D721Med (cell line): Measurements from ENCODE around the gene DPY19L1.
"Not testable (repeated sequence)": the region's sequence is repeated elsewhere in the genome, so short reads cannot be mapped to it uniquely, and the experiment has no call there.

ENCODE experiments used
- DNase-seq: peaks from one replicate; pipeline ENCODE4 v3.0.0; 2011; ENCODE audit warnings: low spot score; ENCODE audit not compliant: insufficient read length
- FAIRE-seq: peaks from 2 replicates; lab custom pipeline; 2011; peaks lifted over from hg19 to GRCh38; lab: Jason Lieb, UNC
- CTCF ChIP-seq: IDR thresholded peaks from 2 replicates; pipeline ENCODE4 v1.5.1; 2012; ENCODE audit warnings: mild to moderate bottlenecking, control low read depth; ENCODE audit not compliant: insufficient read depth; ENCODE audit errors: missing control alignments

The DPY19L1 gene

GRCh38 chr7:35037211-35037525 lies at the start of gene DPY19L1:
Gene DPY19L1 (minus strand): TSS chr7:35037485. CDS start chr7:35037394, 91 bp downstream.
- no peak for TF ChIP-seq CTCF
- DNase-seq, result no peak
- no peak for FAIRE-seq

GRCh38 chr7:35079517-35079916 lies 42.2 kb upstream of the DPY19L1 start:
- not testable (repeated sequence) for DNase-seq, FAIRE-seq

- not testable (repeated sequence) for DNase-seq
Measured at GRCh38 chr7:35074008-35074407, 36.7 kb upstream of the DPY19L1 start.

GRCh38 chr7:35072950-35073827 lies 35.9 kb upstream of the DPY19L1 start:
- DNase-seq, FAIRE-seq: not testable (repeated sequence)

More at GRCh38 chr7:35074008-35074407, 36.7 kb upstream of the DPY19L1 start:
- FAIRE-seq, result not testable (repeated sequence)

GRCh38 chr7:35069084-35069483 lies 31.8 kb upstream of the DPY19L1 start:
- FAIRE-seq, DNase-seq: not testable (repeated sequence)

GRCh38 chr7:35065382-35065781 lies 28.1 kb upstream of the DPY19L1 start:
- not testable (repeated sequence) for FAIRE-seq

GRCh38 chr7:35058571-35058970 lies 21.3 kb upstream of the DPY19L1 start:
- not testable (repeated sequence) for DNase-seq, FAIRE-seq

More at GRCh38 chr7:35065382-35065781, 28.1 kb upstream of the DPY19L1 start:
- not testable (repeated sequence) for DNase-seq

- not testable (repeated sequence) for DNase-seq, FAIRE-seq
Measured at GRCh38 chr7:35057505-35058451, 20.5 kb upstream of the DPY19L1 start.

- TF ChIP-seq CTCF, result peak; percentile 27
- FAIRE-seq, DNase-seq: not testable (repeated sequence)
Measured at GRCh38 chr7:35055733-35056132, 18.4 kb upstream of the DPY19L1 start.

GRCh38 chr7:35053488-35054175 lies 16.3 kb upstream of the DPY19L1 start:
- not testable (repeated sequence) for FAIRE-seq, DNase-seq

- not testable (repeated sequence) for FAIRE-seq
Measured at GRCh38 chr7:35048390-35048789, 11.1 kb upstream of the DPY19L1 start.

GRCh38 chr7:35047912-35048305 lies 10.6 kb upstream of the DPY19L1 start:
- not testable (repeated sequence) for FAIRE-seq, DNase-seq

More at GRCh38 chr7:35048390-35048789, 11.1 kb upstream of the DPY19L1 start:
- DNase-seq, result not testable (repeated sequence)

GRCh38 chr7:35047263-35047911 lies 10.1 kb upstream of the DPY19L1 start:
- not testable (repeated sequence) for DNase-seq, FAIRE-seq

GRCh38 chr7:35043301-35043700 lies 6.0 kb upstream of the DPY19L1 start:
- not testable (repeated sequence) for FAIRE-seq, DNase-seq
